ENCODE data around the gene CARD16. TPM values are rescaled to one million over a fixed set of nuclear protein-coding genes. Genes with fewer than 3 reads are reported as not detected.

Gene CARD16
- total RNA-seq, 1 donor from 2014 or later = 33.1 TPM

- no peak for TF ChIP-seq CTCF (IDR thresholded peaks at IDR 0.05)
- ATAC-seq (ENCODE audit: low read depth) (no peak), DNase-seq (no peak)
- ChIA-PET CTCF (no interaction called here), POLR2A (no interaction called here)
- Mint-ChIP-seq H3K36me3 (ENCODE audit: low read depth) (no peaks in the 10 kb centered on the region), H3K27ac (no peak overlapping the region), H3K9me3 (no peaks in the 10 kb centered on the region), H3K4me1 (peaks cover 5% of the 10 kb centered on the region), H3K4me3 (no peak overlapping the region), H3K27me3 (no peaks in the 10 kb centered on the region)
- intact Hi-C loops (cut with micrococcal nuclease) = loop anchor here (1.0 to 2.0 kb wide), 4 partner anchors 53 to 1317 kb away; no protein-coding TSS in a partner anchor
Observed at GRCh38 chr11:104999721-105000120, 45.4 kb downstream of the CARD16 start.

- intact Hi-C loops (cut with micrococcal nuclease) = no loop called here
- no peak for DNase-seq
- no peak for ATAC-seq (ENCODE audit: low read depth)
- Mint-ChIP-seq H3K36me3 (ENCODE audit: low read depth) (no peaks in the 10 kb centered on the region), H3K4me1 (peaks cover 5% of the 10 kb centered on the region), H3K4me3 (no peak overlapping the region), H3K27ac (no peak overlapping the region), H3K9me3 (no peaks in the 10 kb centered on the region), H3K27me3 (no peaks in the 10 kb centered on the region)
- no peak for TF ChIP-seq CTCF (IDR thresholded peaks at IDR 0.05)
- POLR2A ChIA-PET = no interaction called here
- CTCF ChIA-PET = interaction anchor here (1.6 kb wide), 1 partner anchor 388 kb away, joined by 4 read pairs; no protein-coding TSS in a partner anchor
Observed at GRCh38 chr11:104997288-104997687, 47.8 kb downstream of the CARD16 start.

GRCh38 chr11:104995001-104995408 is 50.1 kb downstream of the CARD16 start:
- Mint-ChIP-seq H3K27me3 (no peaks in the 10 kb centered on the region), H3K36me3 (ENCODE audit: low read depth) (no peaks in the 10 kb centered on the region), H3K27ac (no peak overlapping the region), H3K4me1 (no peaks in the 10 kb centered on the region), H3K4me3 (no peak overlapping the region), H3K9me3 (no peaks in the 10 kb centered on the region)
- intact Hi-C loops (cut with micrococcal nuclease) = no loop called here
- ATAC-seq (ENCODE audit: low read depth) (no peak), DNase-seq (no peak)
- TF ChIP-seq CTCF (IDR thresholded peaks at IDR 0.05) = no peak
- ChIA-PET POLR2A (no interaction called here), CTCF (no interaction called here)

- no peaks in the 10 kb centered on the region for H3K36me3 Mint-ChIP-seq (ENCODE audit: low read depth)
- no peak for ATAC-seq (ENCODE audit: low read depth)
- intact Hi-C loops (cut with micrococcal nuclease) = no loop called here
Observed at GRCh38 chr11:104992781-104993180, 52.4 kb downstream of the CARD16 start.

GRCh38 chr11:104991994-104992393 is 53.1 kb downstream of the CARD16 start:
- ChIA-PET CTCF (no interaction called here), POLR2A (no interaction called here)
- H3K27ac Mint-ChIP-seq = no peak overlapping the region
- no peak for DNase-seq
- H3K9me3 Mint-ChIP-seq = peaks cover 2% of the 10 kb centered on the region
- no peak for TF ChIP-seq CTCF (IDR thresholded peaks at IDR 0.05)
- intact Hi-C loops (cut with micrococcal nuclease) = no loop called here
- no peak overlapping the region for H3K4me3 Mint-ChIP-seq
- H3K4me1 Mint-ChIP-seq = no peaks in the 10 kb centered on the region
- no peaks in the 10 kb centered on the region for H3K27me3 Mint-ChIP-seq
- no peak for ATAC-seq (ENCODE audit: low read depth)
- no peaks in the 10 kb centered on the region for H3K36me3 Mint-ChIP-seq (ENCODE audit: low read depth)

More at GRCh38 chr11:104992781-104993180, 52.4 kb downstream of the CARD16 start:
- no peaks in the 10 kb centered on the region for H3K4me1 Mint-ChIP-seq
- no peak overlapping the region for H3K27ac Mint-ChIP-seq
- ChIA-PET POLR2A (no interaction called here), CTCF (no interaction called here)
- no peak for TF ChIP-seq CTCF (IDR thresholded peaks at IDR 0.05)
- peaks cover 2% of the 10 kb centered on the region for H3K9me3 Mint-ChIP-seq
- no peak overlapping the region for H3K4me3 Mint-ChIP-seq
- no peak for DNase-seq
- H3K27me3 Mint-ChIP-seq = no peaks in the 10 kb centered on the region

Other genes starting within 250 kb of the CARD16 start
- not detected in 2 replicates for gene CASP12, start 146.9 kb downstream of the CARD16 start, total RNA-seq
- 87.8 and 88.7 TPM in 2 replicates for gene CASP4, start 76.8 kb downstream of the CARD16 start, total RNA-seq
- 0.32 TPM in 1 of 2 replicates, not detected in the other for gene CASP5, start 22.2 kb downstream of the CARD16 start, total RNA-seq
- gene CASP1, start 10.2 kb downstream of the CARD16 start, total RNA-seq = 35.7 and 47.0 TPM in 2 replicates
- not detected in 2 replicates for gene CARD18, start 94.4 kb upstream of the CARD16 start, total RNA-seq

Measured in activated B cell treated with CpG ODN at 0.5 μM for 24 hours (primary cell).